Colonic mucosa (tissue), 4 donors: Measurements from ENCODE around the gene SSR3. TPM values are rescaled to one million over a fixed set of nuclear protein-coding genes. Genes with fewer than 3 reads are reported as not detected.

ENCODE experiments used
- DNase-seq: peaks from one replicate; pipeline ENCODE4 v3.0.0-alpha.2; 2020
- H3K27ac ChIP-seq: fragments of 200-600 bp; one replicate; pipeline ENCODE4 v1.8.0; 2021
- H3K27me3 ChIP-seq: fragments of 200-600 bp; one replicate; pipeline ENCODE4 v1.8.0; 2021
- H3K36me3 ChIP-seq: fragments of 200-600 bp; one replicate; pipeline ENCODE4 v1.8.0; 2021
- H3K4me1 ChIP-seq: fragments of 200-600 bp; one replicate; pipeline ENCODE4 v1.8.0; 2021; ENCODE audit warnings: mild to moderate bottlenecking
- H3K4me3 ChIP-seq: fragments of 200-600 bp; one replicate; pipeline ENCODE4 v1.8.0; 2021
- H3K9ac ChIP-seq, 2 donors: one replicate each; pipeline ENCODE4 v1.7.0; 2013; ENCODE audit warnings: control low read depth in 2 of 2, low read depth in 2 of 2, low read length in 2 of 2
- H3K9me3 ChIP-seq: fragments of 200-600 bp; one replicate; pipeline ENCODE4 v1.8.0; 2021
- CTCF ChIP-seq: fragments of 200-600 bp; IDR thresholded peaks from one replicate; pipeline ENCODE4 v1.8.0; 2022; ENCODE audit warnings: antibody characterized with exemption, mild to moderate bottlenecking
- intact Hi-C: fragments of 100-400 bp; cut with DNase I; formaldehyde crosslinking; loops from one replicate; pipeline ENCODE4 v1.14.1; 2022
- total RNA-seq, 2 donors: library from RNA; stranded (reverse); fragmentation: NEBNext Ultra II Directional in 1 of 2; extraction: Animal tissue kit (Norgen Biotek cat#: 25700) in 1 of 2; gene quantifications; one replicate each; pipeline ENCODE4 v1.2.1, GENCODE V29; 2021
- donor health status: healthy.
- donor health status: DM: no; HTN: no; CAD: no.
- donor health status: DM: no; HTN: no; CAD: no.

The SSR3 gene
- total RNA-seq, 2 donors from 2014 or later: 134 to 171 TPM

GRCh38 chr3:156551261-156551660, 3.7 kb downstream of the SSR3 start:
- H3K9me3 ChIP-seq: no peaks in the 10 kb centered on the region
- H3K27ac ChIP-seq: no peak overlapping the region
- intact Hi-C loops: loop anchor here (5.0 to 10.0 kb wide), 3 partner anchors 126 to 604 kb away; partner anchors contain the start of gene LEKR1
- DNase-seq: no peak
- H3K4me1 ChIP-seq: no peaks in the 10 kb centered on the region
- H3K9ac ChIP-seq: no peak overlapping the region
- no peak for TF ChIP-seq CTCF
- H3K4me3 ChIP-seq: no peak overlapping the region
- no peaks in the 10 kb centered on the region for H3K27me3 ChIP-seq
- H3K36me3 ChIP-seq: no peaks in the 10 kb centered on the region

DNA sequence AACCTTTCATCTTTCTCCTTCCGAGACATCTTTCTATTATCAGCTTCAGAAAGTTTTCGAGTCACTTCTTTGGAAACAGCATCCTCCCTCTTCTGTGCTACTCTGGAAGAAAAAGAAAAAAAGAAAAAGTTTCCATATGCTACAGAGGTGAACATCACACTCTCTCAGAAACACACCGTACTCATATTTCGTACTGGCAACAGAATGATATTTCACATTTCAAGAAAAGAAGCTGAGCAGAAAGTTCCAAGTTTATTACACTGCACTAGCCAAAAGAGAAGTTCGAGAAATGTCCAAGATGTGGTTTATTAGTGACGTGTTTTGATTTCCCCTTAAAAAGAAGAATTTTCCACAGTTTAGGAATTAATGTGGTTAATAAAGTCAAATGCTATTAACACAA, 6.0 kb downstream of the SSR3 start:
- Histone ChIP-seq H3K9ac (no peak overlapping the region), H3K4me1 (no peaks in the 10 kb centered on the region), H3K36me3 (no peaks in the 10 kb centered on the region), H3K9me3 (no peaks in the 10 kb centered on the region), H3K27me3 (no peaks in the 10 kb centered on the region), H3K4me3 (no peak overlapping the region), H3K27ac (no peak overlapping the region)
- no peak for TF ChIP-seq CTCF
- intact Hi-C loops: loop anchor here (10.0 kb wide), 2 partner anchors 536 to 586 kb away; no protein-coding TSS in a partner anchor
- no peak for DNase-seq

DNA sequence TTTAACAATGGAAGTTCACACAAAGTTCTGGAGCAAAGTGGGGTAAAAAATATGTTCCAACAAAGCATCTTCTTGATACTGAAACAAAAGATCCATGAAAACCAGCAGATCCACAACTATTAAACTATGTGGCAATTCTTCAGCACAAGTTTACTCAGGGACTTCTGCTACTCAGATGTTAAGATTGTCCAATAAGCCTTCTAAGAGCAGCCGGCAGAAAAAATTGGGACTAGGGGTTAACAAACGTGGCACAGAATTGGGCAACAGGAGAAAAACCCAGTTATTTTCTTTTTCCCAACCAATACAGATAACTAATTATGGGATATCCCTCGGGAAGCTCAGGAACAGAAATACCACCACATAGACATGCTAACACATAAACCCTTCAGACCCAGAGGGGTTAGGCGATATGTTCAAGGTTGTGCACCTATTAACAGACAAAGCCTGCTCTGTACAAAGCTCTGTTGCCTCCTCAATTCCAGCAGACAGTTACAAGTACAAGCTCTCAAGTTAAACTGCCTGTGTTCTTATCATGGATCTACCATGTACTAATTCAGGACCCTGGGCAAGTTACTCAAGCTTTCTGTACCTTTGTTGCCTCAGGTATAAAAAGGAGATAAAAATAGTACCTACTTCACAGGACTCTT, 6.8 kb downstream of the SSR3 start:
- no peak for TF ChIP-seq CTCF
- Histone ChIP-seq H3K9me3 (no peaks in the 10 kb centered on the region), H3K4me3 (no peak overlapping the region), H3K36me3 (no peaks in the 10 kb centered on the region), H3K4me1 (no peaks in the 10 kb centered on the region), H3K27me3 (no peaks in the 10 kb centered on the region), H3K27ac (no peak overlapping the region), H3K9ac (no peak overlapping the region)
- intact Hi-C loops: loop anchor here (10.0 kb wide), 2 partner anchors 537 to 587 kb away; no protein-coding TSS in a partner anchor
- no peak for DNase-seq

DNA sequence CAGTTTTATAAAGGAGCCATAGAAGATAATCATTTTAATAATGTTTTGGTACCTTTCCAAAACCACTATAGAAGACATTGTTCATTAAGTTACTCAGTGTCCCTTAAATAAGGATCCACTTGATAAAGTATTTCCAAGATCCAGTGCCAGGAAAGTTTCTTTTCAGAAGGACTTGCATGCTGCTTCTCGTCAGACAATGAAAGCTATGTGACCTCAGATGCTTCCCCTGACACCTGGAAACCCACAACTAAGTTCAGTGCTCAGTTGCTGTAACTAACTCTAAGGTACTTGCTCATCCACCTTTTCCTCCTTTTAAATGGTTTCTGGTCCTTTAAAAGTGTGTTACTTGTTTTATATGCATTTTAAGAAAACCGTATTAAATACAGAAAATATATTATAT, 7.3 kb downstream of the SSR3 start:
- Histone ChIP-seq H3K27me3 (no peaks in the 10 kb centered on the region), H3K4me1 (no peaks in the 10 kb centered on the region), H3K36me3 (peaks cover 3% of the 10 kb centered on the region), H3K9ac (no peak overlapping the region), H3K9me3 (no peaks in the 10 kb centered on the region), H3K27ac (no peak overlapping the region), H3K4me3 (no peak overlapping the region)
- TF ChIP-seq CTCF: no peak
- no peak for DNase-seq
- intact Hi-C loops: loop anchor here (10.0 kb wide), 2 partner anchors 537 to 587 kb away; no protein-coding TSS in a partner anchor

- intact Hi-C loops: loop anchor here (10.0 kb wide), 2 partner anchors 542 to 592 kb away; no protein-coding TSS in a partner anchor
- Histone ChIP-seq H3K4me1 (no peaks in the 10 kb centered on the region), H3K9ac (no peak overlapping the region), H3K27me3 (no peaks in the 10 kb centered on the region), H3K9me3 (no peaks in the 10 kb centered on the region), H3K27ac (no peak overlapping the region), H3K36me3 (peaks cover 3% of the 10 kb centered on the region), H3K4me3 (no peak overlapping the region)
- DNase-seq: no peak
- TF ChIP-seq CTCF: no peak
Observed at GRCh38 chr3:156543043-156543555, 11.8 kb downstream of the SSR3 start.
